Prostate gland (tissue), 2 donors: ENCODE data around the gene CX3CL1.

Experiments
- CTCF ChIP-seq, 4 experiments: fragments of 200-600 bp in 2 of 4; fragments of 450-650 bp in 2 of 4; sonication (generic) in 2 of 4; IDR thresholded peaks; 1 replicate in 3 of 4; 2 replicates in 1 of 4; pipeline ENCODE4 v1.5.1; 2016 to 2019; ENCODE audit warnings: antibody characterized with exemption in 4 of 4, mild to moderate bottlenecking in 2 of 4, moderate library complexity in 2 of 4
- POLR2A ChIP-seq: fragments of 450-650 bp; IDR thresholded peaks from one replicate; pipeline ENCODE4 v1.6.1; 2016; ENCODE audit warnings: antibody characterized with exemption, mild to moderate bottlenecking
- POLR2AphosphoS5 ChIP-seq: sonication (generic); formaldehyde crosslinking; IDR thresholded peaks from one replicate; pipeline ENCODE4 v1.6.1; 2017; ENCODE audit warnings: antibody characterized with exemption

GRCh38 chr16:57380671-57381462, 8.6 kb downstream of the CX3CL1 start:
- TF ChIP-seq CTCF (IDR thresholded peaks at IDR 0.05) (no peak), POLR2AphosphoS5 (no peak), POLR2A (no peak)
